Neutrophil (primary cell): ENCODE data around the gene CACNA1C.

Source experiments
- H3K27ac ChIP-seq: fragments of 200-600 bp; sonication (generic); 2 replicates; pipeline ENCODE4 v1.5.1; 2016; ENCODE audit warnings: mild to moderate bottlenecking, moderate library complexity
- H3K27me3 ChIP-seq: fragments of 200-600 bp; sonication (generic); 2 replicates; pipeline ENCODE4 v1.6.0; 2016; ENCODE audit warnings: mild to moderate bottlenecking
- H3K36me3 ChIP-seq: fragments of 200-600 bp; sonication (generic); 2 replicates; pipeline ENCODE4 v1.5.1; 2017
- H3K4me1 ChIP-seq, 2 experiments: fragments of 200-600 bp in 1 of 2; sonication (generic) in 1 of 2; 1 replicate in 1 of 2; 2 replicates in 1 of 2; pipeline versions ENCODE4 v1.5.1 to v1.6.1; 2013 to 2016; ENCODE audit warnings: low read depth in 1 of 2, low read length in 1 of 2, mild to moderate bottlenecking in 1 of 2, moderate library complexity in 1 of 2; ENCODE audit not compliant: control insufficient read depth in 1 of 2, insufficient read depth in 1 of 2
- H3K4me3 ChIP-seq, 2 experiments: fragments of 200-600 bp in 1 of 2; sonication (generic) in 1 of 2; 1 replicate in 1 of 2; 2 replicates in 1 of 2; pipeline ENCODE4 v1.5.1; 2013 to 2016; ENCODE audit warnings: low read depth in 1 of 2, low read length in 1 of 2, mild to moderate bottlenecking in 1 of 2, moderate library complexity in 1 of 2
- H3K9me3 ChIP-seq: fragments of 200-600 bp; sonication (generic); 2 replicates; pipeline ENCODE4 v1.5.1; 2016
- CTCF ChIP-seq: fragments of 200-600 bp; sonication (generic); IDR thresholded peaks from 2 replicates; pipeline ENCODE4 v1.5.1; 2016; ENCODE audit warnings: antibody characterized with exemption

Gene CACNA1C

GRCh38 chr12:2662524-2662923 lies 609.7 kb downstream of the CACNA1C start:
- Histone ChIP-seq H3K4me1 (no peaks in the 10 kb centered on the region), H3K9me3 (no peaks in the 10 kb centered on the region)
- TF ChIP-seq CTCF = no peak

GRCh38 chr12:2664721-2665577 lies 612.2 kb downstream of the CACNA1C start:
- no peaks in the 10 kb centered on the region for H3K9me3 ChIP-seq
- H3K4me1 ChIP-seq = no peaks in the 10 kb centered on the region
- no peak for TF ChIP-seq CTCF
- no peak overlapping the region for H3K27ac ChIP-seq
- H3K27me3 ChIP-seq = no peaks in the 10 kb centered on the region
- no peaks in the 10 kb centered on the region for H3K36me3 ChIP-seq
- no peak overlapping the region for H3K4me3 ChIP-seq

More at GRCh38 chr12:2662524-2662923, 609.7 kb downstream of the CACNA1C start:
- H3K27me3 ChIP-seq = no peaks in the 10 kb centered on the region
- no peak overlapping the region for H3K27ac ChIP-seq
- H3K4me3 ChIP-seq = no peak overlapping the region
- H3K36me3 ChIP-seq = no peaks in the 10 kb centered on the region

- H3K36me3 ChIP-seq = no peaks in the 10 kb centered on the region
- H3K27me3 ChIP-seq = no peaks in the 10 kb centered on the region
- no peak overlapping the region for H3K27ac ChIP-seq
- TF ChIP-seq CTCF = no peak
- H3K9me3 ChIP-seq = no peaks in the 10 kb centered on the region
- no peak overlapping the region for H3K4me3 ChIP-seq
- H3K4me1 ChIP-seq = no peaks in the 10 kb centered on the region
These were observed 613.6 kb downstream of the CACNA1C start for GRCh38 chr12:2666411-2666810.

- TF ChIP-seq CTCF = no peak
These were observed 614.1 kb downstream of the CACNA1C start for GRCh38 chr12:2666846-2667245.

GRCh38 chr12:2667716-2668440 lies 615.1 kb downstream of the CACNA1C start:
- Histone ChIP-seq H3K27ac (no peak overlapping the region), H3K36me3 (no peaks in the 10 kb centered on the region), H3K27me3 (no peaks in the 10 kb centered on the region), H3K4me1 (no peaks in the 10 kb centered on the region), H3K9me3 (no peaks in the 10 kb centered on the region), H3K4me3 (no peak overlapping the region)
- TF ChIP-seq CTCF = no peak

More at GRCh38 chr12:2666846-2667245, 614.1 kb downstream of the CACNA1C start:
- Histone ChIP-seq H3K4me3 (no peak overlapping the region), H3K27ac (no peak overlapping the region), H3K36me3 (no peaks in the 10 kb centered on the region), H3K4me1 (no peaks in the 10 kb centered on the region), H3K9me3 (no peaks in the 10 kb centered on the region), H3K27me3 (no peaks in the 10 kb centered on the region)
